ENCODE results near the gene IFT81.
A peak's percentile ranks its signal among the peaks of the same experiment; 100 is the strongest.
"Not testable (repeated sequence)": the region's sequence is repeated elsewhere in the genome, so short reads cannot be mapped to it uniquely, and the experiment has no call there.

Gene IFT81, protein sequence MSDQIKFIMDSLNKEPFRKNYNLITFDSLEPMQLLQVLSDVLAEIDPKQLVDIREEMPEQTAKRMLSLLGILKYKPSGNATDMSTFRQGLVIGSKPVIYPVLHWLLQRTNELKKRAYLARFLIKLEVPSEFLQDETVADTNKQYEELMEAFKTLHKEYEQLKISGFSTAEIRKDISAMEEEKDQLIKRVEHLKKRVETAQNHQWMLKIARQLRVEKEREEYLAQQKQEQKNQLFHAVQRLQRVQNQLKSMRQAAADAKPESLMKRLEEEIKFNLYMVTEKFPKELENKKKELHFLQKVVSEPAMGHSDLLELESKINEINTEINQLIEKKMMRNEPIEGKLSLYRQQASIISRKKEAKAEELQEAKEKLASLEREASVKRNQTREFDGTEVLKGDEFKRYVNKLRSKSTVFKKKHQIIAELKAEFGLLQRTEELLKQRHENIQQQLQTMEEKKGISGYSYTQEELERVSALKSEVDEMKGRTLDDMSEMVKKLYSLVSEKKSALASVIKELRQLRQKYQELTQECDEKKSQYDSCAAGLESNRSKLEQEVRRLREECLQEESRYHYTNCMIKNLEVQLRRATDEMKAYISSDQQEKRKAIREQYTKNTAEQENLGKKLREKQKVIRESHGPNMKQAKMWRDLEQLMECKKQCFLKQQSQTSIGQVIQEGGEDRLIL

DNA sequence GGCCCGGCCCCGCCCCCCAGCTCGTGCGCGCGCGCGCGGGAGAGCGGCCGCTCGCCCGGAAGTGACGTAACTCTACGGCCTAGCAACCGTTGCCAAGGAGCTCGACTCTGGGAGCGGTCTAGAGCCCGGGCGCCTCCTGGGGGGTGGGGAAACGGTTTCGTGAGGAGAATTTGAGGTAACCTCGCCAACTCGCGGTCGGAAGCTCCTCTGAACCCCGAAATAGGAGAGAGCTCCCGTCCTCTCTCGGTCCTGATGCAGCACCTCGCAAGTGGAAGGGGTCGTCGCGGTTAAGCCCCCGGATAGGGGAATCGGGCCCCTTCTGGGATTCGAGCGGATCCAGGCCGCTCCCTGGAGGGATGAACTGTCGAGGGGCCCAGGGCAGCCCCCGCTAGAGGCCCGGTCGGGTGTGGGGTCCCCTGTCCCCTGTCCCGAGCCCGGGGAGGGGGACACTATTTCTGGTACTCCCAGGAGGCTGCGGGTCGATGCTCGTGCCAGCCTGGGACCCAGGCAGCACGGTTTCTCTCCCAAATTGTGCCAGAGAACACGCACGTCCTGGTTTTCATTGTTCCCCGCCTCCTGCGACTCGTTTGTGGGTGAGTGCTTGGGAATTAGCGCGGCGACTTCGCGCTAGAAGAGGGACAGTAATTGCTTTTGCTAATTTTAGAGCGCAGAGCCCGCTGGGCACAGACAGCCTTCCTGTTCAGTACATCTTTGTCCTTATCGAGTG lies at the start of gene IFT81:
TSS of gene IFT81 (plus strand) at position 89 of the 727 bp plus-strand sequence. CDS start 3,024 bp downstream, outside the sequence.
- DNase-seq = no peak

DNA sequence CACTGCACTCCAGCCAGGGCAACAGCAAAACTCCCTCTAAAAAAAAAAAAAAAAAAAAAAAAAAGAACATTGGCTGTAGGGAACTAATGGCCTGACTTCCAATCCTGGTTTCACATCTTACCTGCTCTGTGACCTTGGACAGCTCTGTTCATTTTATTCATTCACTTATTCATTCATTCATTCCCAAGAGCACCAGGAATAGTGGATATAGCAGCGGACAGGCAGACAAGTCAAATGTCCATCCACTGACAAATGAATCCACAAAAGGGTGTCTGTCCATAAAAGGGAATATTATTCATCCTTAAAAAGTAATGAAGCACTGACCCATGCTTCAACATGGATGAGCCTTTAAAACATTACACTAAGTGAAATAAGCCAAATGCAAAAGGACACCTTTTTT lies 48.3 kb upstream of the IFT81 start:
- DNase-seq = no peak

DNA sequence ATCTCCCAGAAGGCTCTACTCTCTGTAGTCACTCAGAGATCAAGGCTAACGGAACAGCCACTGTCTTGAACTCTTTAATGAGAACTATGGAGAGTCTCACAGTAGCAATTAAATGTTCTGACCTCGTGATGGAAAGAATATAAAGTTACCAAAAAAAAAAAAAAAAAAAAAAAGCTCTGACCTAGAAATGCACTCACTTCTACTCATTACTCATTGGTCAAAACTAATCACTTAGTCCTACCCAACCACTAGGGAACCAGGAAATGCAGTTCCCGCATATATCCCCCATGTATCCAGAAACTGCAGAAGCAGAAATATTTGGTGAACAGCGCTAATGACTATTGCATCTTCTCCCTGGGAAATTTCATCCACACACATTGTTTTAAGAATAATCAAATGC lies 46.4 kb upstream of the IFT81 start:
- DNase-seq = no peak

DNA sequence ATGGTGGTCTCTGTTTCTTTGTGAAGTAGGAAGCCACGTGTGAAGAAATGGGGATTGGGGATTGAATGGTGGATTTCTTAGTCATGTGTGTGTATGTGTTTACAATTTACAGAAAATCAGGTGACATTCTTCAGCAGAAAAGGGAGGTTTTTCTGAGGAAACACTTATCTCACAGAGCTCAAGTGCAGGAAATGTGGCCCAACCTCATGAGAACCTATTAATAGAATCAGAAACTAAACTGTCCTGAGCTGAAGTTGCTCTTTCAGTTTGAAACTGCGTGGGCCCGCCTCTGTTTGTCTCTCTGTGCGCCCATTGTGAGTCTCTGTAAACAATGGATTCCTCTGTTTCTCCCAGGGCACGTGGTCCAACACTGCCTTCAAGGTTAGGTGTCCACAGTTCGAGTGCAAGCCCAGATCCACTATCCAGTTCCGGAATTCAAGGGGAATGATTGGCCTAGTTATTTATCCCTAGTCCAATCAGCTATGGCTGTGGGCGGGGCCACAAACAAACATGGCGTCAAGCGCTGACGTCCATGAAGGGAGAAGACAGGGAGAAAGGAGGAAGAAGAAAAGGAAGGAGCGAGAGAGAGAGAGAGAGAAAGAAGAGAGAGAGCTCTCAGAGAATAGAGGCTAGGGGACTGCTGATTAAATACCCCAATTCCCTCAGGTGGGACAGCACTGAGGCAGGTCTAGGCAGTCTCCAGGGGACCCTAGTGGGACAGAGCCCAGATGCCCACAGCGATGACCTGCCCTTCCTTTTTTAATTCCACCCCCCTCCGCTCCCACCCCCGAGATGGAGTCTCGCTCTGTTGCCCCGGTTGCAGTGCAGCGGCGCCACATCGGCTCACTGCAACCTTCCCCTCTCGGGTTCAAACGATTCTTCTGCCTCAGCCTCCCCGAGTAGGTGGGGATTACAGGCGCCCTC lies 44.4 kb upstream of the IFT81 start:
- DNase-seq = peak; percentile 25

DNA sequence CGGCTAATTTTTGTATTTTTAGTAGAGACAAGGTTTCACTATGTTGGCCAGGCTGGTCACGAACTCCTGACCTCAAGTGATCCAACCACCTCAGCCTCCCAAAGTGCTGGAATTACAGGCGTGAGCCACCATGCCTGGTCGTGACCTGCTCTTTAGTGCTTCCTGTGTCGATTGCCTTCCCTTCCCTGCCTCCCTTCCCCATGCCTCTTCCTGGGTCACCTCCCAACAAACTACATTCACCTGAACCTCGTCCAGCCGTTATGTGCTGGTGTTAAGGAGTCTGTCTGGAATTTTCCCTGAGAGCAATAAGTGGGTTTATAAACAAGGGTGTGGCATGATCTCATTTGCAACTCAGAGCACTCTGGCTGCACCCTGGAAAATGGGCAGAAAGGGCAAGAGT lies 43.7 kb upstream of the IFT81 start:
- no peak for DNase-seq

DNA sequence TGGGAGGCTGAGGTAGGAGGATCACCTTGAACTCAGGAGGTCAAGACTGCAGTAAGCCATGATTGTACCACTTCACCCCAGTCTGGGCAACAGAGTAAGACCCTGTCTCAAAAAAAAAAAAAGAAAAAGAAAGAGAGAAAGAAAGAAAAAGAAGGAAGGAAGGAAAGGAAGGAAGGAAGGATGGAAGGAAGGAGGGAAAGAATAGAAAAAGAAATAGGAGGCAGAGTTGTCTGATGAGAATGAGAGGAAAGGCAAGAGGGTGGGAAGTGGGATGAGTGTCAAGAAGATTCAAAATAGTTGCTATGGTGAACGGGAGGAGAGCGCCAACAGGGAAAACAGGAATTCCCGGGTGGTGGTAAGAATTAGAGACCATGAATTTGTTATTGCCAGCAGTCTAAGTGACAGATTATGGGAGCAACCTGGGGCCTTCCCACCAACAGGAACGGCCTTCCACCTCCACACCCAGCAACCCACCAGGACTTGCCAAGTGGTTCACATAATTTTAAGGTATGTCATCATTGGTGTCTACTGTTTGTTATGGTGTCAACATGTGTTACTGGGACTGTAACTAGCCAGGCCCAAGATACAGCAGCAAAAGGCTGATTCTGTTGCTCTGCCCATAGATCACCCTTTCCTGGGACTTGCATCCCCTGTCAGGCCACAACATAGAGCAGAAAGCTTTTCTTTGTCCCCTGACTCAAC lies 39.7 kb upstream of the IFT81 start:
- no peak for DNase-seq

DNA sequence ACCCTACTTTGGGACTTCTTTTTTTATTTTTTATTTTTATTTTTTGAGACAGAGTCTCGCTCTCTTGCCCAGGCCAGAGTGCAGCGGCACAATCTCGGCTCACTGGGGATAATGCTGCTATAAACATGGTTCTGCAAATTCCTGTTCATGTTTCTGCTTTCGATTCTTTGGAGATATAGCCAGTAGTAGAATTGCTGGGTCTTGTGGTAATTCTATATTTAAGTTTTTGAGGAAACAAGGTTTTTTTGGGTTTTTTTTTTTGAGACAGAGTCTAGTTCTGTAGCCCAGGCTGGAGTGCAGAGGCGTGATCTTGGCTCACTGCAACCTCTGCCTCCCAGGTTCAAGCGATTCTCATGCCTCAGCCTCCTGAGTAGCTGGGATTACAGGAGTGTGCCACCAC lies 35.9 kb upstream of the IFT81 start:
- DNase-seq = not testable (repeated sequence)

DNA sequence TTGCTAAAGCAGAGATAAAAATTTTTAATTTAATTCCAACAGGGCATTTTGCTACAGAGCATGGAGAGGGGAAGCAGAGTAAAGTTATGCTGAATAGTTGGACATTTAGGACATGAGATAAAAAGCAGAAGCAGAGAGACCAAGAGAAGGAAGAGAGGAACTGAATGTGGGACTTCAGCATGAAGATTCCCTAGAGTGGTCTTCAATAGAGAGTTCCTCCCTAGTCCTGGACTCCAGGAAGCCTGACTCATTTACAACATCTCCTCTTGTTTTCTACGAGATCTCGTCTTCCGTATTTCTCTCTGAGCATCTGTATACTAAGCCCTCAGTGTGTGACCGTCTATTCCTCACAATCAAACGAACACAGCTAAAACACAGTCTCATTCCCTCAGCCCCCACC lies 35.2 kb upstream of the IFT81 start:
- DNase-seq = no peak

DNA sequence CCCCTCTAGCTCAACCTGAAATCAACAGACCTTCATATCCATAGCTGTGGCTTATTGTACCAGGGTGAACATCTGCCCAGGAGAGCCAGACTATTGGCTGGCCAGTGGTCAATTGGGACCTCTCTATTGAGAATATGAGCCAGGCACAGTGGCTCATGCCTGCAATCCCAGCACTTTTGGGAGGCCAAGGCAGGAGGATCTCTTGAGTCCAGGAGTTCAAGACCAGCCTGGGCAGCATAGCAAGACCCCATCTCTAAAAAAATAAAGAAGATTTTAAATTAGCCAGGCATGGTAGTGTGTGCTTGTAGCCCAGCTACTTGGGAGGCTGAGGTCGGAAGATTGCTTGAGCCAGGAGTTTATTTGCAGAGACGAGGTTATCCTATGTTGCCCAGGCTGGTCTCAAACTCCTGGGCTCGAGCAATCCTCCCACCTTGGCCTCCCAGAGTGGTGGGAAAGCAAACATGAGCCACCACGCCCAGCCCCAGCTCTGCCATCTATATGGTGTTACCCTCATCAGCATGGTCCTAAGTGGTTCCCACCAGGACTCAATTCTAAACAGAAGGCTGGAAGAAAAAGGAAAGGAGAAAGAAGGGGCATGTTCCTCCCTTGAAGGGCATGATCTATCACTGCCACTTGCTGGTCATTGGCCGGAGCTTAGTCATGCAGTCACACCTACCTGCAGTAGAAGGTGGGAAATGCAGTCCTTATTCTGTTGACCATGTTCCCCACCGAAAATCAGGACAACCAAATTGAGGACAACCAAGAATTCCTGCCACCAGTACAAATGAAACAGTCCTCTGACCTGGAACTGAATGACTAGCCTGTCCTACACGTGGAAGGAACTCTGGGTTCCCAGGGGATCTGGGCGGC lies 33.7 kb upstream of the IFT81 start:
- DNase-seq = no peak

DNA sequence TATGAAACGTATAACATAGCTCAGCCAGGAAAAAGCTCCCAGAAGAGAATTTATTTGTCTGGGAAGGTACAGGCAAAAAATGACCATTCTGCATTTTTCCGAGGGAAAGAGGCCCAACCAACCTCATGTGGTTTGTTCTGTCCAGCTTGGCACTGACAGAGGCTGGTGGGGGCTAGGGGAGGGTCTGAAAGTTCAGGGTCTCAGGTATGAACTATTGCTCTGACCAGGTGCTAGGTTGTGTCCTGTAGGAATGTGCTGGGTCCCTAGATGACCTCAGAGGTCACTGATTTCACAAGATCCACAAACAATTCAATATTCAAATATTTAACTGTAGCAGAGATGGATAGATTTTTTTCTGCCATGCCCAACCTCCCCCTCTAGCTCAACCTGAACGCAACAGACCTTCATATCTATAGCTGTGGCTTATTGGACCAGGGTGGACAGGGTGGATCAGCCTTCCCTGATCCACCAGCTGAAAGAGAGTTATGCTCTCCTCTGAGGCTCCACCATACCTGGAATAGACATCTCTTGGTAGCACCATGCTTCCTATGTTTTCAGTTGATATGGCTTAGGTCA lies 32.9 kb upstream of the IFT81 start:
- no peak for DNase-seq

DNA sequence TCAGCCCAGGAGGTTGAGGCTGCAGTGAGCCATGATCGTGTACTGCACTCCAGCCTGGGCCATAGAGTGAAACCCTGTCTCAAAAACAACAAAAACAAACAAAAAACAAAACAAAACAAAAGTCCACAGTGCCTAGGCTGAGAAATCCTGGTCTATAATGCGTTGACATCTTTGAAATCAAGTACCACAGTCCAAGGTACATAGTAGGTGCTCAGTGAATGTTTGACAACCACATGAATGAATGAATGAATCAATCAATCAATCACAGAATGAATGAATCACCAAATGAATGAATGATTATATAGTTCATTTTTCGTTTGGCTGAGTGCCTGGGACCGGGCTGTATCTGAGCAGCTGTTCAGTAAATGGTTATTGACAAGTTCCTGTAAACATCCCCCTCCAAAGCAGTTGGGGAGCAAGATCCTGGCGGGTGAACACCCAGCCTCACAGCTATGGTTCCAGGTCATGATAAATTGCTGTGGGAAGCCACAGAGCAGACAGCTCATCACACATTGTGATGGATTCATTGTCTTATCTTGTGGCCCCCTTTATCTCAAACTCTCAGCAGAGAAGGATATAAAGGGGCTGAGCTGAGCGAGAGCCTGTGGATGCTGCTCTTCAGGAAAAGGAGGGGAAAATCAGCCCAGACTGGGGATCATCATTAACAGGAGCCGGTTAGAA lies 30.4 kb upstream of the IFT81 start:
- no peak for DNase-seq

DNA sequence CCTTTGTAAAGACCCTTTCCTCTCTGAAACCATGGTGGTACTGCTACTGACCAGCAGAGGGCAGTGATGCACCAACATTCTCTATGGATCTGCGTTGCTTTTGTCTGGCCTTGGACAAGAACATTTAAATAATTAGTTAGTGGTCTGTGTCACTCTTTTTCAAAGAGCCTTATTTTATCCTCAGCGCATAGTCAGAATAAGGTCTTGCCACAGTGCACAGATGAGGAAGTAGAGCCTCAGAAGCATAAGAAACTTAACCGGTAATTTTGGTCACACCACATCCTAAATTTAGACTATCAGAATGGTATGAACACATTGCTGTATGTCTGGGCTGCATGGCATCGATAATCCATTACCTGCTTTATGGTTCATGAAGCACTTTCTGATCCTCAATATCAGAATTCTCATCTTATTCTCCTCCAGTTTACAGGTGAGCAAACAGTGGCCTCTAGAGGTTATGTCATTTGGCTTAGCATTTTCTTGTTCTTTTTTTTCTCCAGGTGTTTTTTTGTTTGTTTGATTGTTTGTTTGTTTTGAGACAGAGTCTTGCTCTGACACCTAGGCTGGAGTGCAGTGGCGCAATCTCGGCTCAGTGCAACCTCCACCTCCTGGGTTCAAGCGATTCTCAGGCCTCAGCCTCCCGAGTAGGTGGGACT lies 23.7 kb upstream of the IFT81 start:
- peak; percentile 11 for DNase-seq

DNA sequence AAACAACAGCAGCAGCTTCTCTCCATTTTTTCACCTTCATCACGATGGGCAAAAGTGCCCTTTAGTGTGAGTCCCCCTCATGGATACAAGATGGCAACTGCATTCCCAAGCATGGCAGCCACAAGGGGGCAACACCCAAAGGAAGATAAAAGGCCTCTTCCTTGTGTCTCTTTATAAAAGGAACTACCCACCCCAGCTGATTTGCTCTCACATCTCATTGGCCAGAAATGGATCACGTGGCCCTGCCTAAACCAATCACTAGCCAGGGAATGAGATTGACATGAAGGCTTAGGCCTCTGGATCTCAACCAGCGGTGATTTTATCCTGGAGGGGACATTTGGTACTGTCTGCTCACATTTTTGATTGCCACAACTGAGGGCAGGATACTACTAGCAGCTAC lies 21.9 kb upstream of the IFT81 start:
- peak; percentile 70 for DNase-seq

DNA sequence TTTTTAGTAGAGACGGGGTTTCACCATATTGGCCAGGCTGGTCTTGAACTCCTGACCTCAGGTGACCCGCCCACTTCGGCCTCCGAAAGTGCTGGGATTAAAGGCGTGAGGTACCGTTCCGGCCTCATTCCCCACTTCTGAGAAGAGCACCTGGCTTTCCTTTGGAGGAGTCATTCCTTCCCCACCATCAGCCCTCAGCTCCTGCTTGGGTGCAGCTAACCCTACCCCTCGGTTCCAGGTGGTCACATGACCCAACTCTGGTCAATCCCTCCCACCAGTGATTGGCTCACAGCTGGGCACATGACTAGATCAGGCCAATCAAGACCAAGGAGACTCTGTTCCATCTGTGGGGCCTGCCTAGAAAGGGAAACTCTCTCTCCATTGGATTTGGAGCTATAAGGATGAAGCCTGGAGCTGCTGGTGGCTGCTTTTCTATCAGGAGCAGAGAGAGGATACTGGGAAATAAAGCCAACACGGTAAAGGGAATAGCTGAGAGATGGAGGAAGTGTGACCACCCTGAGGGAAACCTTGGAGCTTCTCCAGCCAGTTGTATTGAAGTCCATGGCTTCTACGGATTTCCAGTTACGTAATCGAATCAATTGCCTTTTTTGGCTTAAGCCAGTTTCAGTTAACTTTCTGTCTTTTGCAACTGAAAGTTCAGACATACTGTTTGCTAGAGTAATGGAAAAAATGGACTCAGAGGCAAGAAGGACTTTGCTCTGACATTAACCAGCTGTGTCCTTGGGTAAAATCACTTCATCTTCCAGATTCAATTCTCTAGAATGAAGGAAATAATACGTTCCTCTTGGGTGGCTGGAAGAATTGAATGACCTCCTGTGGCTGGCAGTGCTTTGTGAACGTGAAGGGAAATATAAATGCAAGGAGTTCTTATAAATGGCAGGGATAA lies 19.7 kb upstream of the IFT81 start:
- no peak for DNase-seq

DNA sequence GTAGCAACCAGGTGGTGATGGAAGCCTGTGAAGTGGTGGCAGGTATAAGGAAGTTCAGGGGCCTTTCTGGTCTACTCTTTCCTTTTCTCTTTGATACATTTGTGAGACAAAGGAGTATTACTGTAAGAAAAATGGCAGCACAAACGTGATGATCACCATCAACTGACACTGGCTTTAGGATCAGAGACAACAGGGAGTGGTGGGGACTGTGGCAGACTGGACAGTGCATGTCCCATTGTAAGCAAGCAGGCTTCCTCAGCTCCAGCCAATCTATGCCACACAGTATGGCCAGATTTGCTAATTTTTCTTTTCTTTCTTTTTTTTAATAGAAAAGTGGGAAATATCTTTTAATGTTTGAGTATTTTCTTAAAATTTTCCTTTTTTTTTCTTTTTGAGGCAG lies 19.0 kb upstream of the IFT81 start:
- DNase-seq = no peak

DNA sequence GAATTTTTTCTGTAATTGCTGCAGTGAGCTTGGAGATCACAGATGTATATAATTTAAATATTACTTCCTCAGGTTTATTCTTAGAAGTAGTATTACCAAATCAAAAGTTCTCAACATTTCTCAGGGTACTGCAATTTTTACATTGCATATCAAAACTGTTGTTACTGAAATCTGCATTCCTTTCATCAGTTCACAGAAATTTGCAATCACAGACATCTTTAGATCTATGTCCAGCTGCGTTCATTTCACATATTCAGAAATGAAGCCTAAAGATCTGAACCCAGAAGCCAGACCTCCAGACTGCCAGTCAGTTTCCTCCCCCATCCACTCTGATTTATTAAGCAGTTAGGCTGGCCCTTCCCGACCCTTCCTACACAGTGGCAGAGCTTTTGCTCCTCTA lies 18.2 kb upstream of the IFT81 start:
- DNase-seq = no peak

DNA sequence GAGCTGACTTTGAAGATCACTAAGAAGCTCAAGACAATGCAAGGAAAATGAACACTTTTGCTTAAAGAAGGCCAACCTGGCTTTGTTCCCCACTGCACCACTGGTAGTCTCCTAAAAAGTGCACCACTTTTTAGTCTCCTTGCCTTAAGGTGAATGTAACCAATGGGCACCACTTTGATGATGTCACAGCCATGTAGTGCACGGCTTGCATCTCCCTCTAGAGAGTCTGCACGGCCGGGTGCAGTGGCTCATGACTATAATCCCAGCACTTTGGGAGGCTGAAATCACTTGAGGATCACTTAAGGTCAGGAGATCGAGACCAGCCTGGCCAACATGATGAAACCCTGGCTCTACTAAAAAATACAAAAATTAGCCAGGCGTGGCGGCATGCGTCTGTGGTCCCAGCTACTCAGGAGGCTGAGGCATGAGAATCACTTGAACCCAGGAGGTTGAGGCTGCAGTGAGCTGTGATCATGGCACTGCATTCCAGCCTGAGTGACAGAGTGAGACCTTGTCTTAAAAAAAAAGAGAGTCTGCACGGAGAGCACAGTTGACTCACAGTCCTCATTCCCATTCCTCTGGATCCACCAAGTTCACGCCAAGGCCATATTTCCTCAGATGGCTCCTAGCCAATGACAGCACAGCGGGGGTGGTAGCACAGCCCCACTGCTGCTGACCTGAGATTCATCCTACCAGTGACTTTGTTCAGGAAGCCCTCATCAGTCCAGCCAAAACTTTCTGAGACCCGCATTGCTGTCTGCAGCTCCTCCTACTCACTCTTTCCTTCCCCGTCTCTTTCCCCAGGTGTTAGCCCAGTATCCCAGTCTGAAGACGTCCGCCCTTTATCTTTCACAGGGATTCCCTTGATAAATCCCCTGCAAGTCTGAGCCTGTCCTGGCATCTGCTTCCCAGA lies 16.5 kb upstream of the IFT81 start:
- DNase-seq = no peak

All from GF-D8 (cell line).